Urothelium cell line (cell line): Measurements from ENCODE around the gene INTS7.
A peak's percentile ranks its signal among the peaks of the same experiment; 100 is the strongest.
"Not testable (repeated sequence)": the region's sequence is repeated elsewhere in the genome, so short reads cannot be mapped to it uniquely, and the experiment has no call there.

Experiments used
- DNase-seq: peaks from one replicate; pipeline ENCODE4 v3.0.0; 2011; ENCODE audit warnings: low spot score, mixed read lengths
- FAIRE-seq: peaks from 2 replicates; lab custom pipeline; 2011; peaks lifted over from hg19 to GRCh38; lab: Jason Lieb, UNC

Gene INTS7

GRCh38 chr1:211986628-211987254 lies 48.6 kb downstream of the INTS7 start:
- DNase-seq (no peak), FAIRE-seq (no peak)

- no peak for FAIRE-seq
- DNase-seq: no peak
These were observed 49.6 kb downstream of the INTS7 start for GRCh38 chr1:211985556-211986264.

- FAIRE-seq (no peak), DNase-seq (no peak)
These were observed 56.8 kb downstream of the INTS7 start for GRCh38 chr1:211978596-211978995.

- FAIRE-seq: no peak
These were observed 60.0 kb downstream of the INTS7 start for GRCh38 chr1:211975152-211975941.

GRCh38 chr1:211973541-211973940 lies 61.8 kb downstream of the INTS7 start:
- no peak for FAIRE-seq
- no peak for DNase-seq

More at GRCh38 chr1:211975152-211975941, 60.0 kb downstream of the INTS7 start:
- DNase-seq: no peak

GRCh38 chr1:211968200-211968834 lies 67.0 kb downstream of the INTS7 start:
- DNase-seq (no peak), FAIRE-seq (no peak)

GRCh38 chr1:211967704-211968103 lies 67.7 kb downstream of the INTS7 start:
- no peak for FAIRE-seq

GRCh38 chr1:211965108-211965805 lies 70.1 kb downstream of the INTS7 start:
- no peak for FAIRE-seq
- no peak for DNase-seq

More at GRCh38 chr1:211967704-211968103, 67.7 kb downstream of the INTS7 start:
- no peak for DNase-seq

- FAIRE-seq (no peak), DNase-seq (no peak)
These were observed 75.7 kb downstream of the INTS7 start for GRCh38 chr1:211959680-211960079.

- no peak for FAIRE-seq
- DNase-seq: no peak
These were observed 76.1 kb downstream of the INTS7 start for GRCh38 chr1:211959221-211959620.

GRCh38 chr1:211954028-211954427 lies 81.3 kb downstream of the INTS7 start:
- not testable (repeated sequence) for DNase-seq, FAIRE-seq

GRCh38 chr1:211953543-211953942 lies 81.8 kb downstream of the INTS7 start:
- FAIRE-seq: not testable (repeated sequence)

GRCh38 chr1:211952299-211952698 lies 83.1 kb downstream of the INTS7 start:
- FAIRE-seq: no peak
- DNase-seq: no peak

More at GRCh38 chr1:211953543-211953942, 81.8 kb downstream of the INTS7 start:
- not testable (repeated sequence) for DNase-seq

GRCh38 chr1:211951856-211952255 lies 83.5 kb downstream of the INTS7 start:
- FAIRE-seq (no peak), DNase-seq (peak; percentile 72)

GRCh38 chr1:211948377-211948776 lies 87.0 kb downstream of the INTS7 start:
- FAIRE-seq: no peak
- no peak for DNase-seq

- no peak for FAIRE-seq
- DNase-seq: no peak
These were observed 87.7 kb downstream of the INTS7 start for GRCh38 chr1:211947396-211948295.

GRCh38 chr1:211944733-211945500 lies 90.4 kb downstream of the INTS7 start:
- FAIRE-seq: no peak
- DNase-seq: peak; percentile 81

GRCh38 chr1:211942583-211942982 lies 92.8 kb downstream of the INTS7 start:
- FAIRE-seq: no peak
- no peak for DNase-seq
